Stimulated activated naive CD8-positive, alpha-beta T cell treated with anti-CD3 and anti-CD28 coated beads, Interleukin-15, Interleukin-2, amounts not matched to agents 100 U/mL and 50 U/mL, for 24 hours (primary cell): Measurements from ENCODE around the gene SLC7A1.
"Not testable (repeated sequence)": the region's sequence is repeated elsewhere in the genome, so short reads cannot be mapped to it uniquely, and the experiment has no call there.

Source experiments
- ATAC-seq: fragments of 150-1000 bp; cut with Tn5 transposase; one replicate; pipeline ENCODE4 v1.10.0; 2021
- DNase-seq: peaks from one replicate; pipeline ENCODE4 v3.0.0; 2021

Gene SLC7A1

DNA sequence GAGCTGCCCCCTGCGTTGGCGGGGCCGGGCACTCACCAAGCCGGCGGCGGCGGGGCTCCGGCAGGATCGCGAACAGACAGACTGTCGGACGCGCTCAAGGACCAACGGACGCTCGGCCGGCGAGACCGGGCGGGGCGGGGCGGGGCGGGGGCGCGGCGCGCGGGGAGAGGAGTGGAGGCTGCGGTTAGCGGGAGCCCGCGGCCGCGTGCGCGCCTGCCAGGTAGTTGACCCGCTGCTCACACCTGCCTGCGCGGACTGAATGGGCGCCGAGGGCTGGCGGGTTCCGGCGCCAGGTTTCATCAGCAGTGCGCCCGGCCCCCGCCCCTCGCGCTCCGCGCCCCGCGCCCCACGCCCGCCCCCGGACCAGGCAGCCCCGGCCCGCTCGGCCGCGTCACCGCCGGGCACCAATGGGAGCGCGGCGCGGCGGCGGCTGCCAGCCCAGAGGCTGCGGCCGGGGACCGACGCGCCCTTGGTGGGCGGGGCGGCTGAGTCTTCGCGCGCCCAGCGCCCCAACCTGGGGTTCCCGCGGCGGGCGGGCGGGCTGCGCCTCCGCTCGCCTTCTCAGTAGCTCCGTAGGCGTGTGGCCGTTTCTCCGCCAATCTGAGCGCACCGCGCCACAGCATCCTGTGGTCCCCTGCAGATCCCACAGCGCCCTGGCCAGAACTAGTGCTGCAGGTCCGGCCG, at the start of gene SLC7A1:
TSS of gene SLC7A1 (minus strand) at position 309 of the 684 bp plus-strand sequence. CDS start 59,500 bp downstream, outside the sequence.
- DNase-seq (peak; percentile 89), ATAC-seq (peak; percentile 89)

DNA sequence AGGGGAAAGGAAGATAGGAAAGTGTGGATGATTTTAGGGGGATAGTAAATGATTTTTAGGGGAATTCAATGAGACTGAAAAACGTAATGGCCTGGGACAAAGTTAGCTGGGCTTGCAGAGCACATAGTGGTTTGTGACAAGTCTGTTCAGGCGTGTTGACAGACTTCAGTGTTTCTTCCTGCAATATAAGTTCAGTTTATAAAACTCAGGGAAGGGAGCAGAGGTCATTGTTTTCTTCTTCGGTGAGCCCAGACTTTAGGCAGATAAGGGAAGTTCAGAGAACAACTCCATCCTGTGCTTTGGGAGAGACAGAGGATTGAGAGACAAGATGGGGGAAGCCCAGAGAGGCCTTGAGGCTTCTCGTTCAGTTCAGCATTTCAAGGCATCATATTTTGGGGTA, 45.2 kb upstream of the SLC7A1 start:
- no peak for DNase-seq
- ATAC-seq: no peak

DNA sequence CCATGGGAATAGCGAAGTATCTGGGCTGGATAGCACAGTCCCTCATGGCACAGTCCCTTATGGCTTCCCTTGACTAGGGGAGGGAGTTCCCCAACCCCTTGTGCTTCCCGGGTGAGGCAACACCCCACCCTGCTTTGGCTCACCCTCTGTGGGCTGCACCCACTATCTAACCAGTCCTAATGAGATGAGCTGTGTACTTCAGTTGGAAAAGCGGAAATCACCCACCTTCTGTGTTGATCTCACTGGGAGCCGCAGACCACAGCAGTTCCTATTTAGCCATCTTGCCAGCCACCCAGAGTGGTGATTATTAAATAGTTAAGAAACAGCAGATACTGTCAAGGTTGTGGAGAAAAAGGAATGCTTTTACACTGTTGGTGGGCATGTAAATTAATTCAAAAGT, 41.3 kb upstream of the SLC7A1 start:
- ATAC-seq, DNase-seq: not testable (repeated sequence)

DNA sequence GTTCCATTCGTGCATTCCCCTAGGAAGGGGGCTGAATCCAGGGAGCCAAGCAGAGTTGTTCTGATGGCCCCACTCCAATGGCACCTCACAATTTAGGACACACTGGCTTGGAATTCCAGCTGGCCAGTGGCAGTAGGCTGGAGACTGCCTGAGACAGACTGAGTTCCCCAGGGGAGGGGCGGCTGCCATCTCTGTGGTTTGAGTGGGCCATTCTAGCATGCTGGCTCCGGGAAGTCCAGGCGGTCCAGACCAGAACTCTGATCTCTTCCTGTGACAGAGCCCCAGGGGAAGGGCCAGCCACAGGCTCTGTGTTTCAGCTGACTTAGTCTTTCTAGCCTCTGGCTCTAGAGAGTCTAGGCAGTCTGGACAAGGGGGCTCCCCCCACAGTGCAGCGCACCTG, 29.5 kb upstream of the SLC7A1 start:
- ATAC-seq: no peak
- DNase-seq: no peak

DNA sequence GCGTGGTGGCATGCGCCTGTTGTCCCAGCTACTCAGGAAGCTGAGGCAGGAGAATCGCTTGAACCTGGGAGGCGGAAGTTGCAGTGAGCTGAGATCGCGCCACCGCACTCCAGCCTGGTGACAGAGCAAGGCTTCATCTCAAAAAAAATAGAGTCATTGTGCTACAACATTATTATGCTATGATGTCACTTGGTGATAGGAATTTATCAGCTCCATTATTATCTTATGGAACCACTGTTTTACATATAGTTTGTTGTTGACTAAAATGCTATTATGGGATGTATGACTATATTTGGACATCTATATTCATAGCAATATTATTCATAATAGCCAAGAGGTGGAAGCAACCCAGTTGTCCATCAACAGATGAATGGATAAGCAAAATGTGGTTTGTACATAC, 26.4 kb upstream of the SLC7A1 start:
- ATAC-seq (no peak), DNase-seq (no peak)

DNA sequence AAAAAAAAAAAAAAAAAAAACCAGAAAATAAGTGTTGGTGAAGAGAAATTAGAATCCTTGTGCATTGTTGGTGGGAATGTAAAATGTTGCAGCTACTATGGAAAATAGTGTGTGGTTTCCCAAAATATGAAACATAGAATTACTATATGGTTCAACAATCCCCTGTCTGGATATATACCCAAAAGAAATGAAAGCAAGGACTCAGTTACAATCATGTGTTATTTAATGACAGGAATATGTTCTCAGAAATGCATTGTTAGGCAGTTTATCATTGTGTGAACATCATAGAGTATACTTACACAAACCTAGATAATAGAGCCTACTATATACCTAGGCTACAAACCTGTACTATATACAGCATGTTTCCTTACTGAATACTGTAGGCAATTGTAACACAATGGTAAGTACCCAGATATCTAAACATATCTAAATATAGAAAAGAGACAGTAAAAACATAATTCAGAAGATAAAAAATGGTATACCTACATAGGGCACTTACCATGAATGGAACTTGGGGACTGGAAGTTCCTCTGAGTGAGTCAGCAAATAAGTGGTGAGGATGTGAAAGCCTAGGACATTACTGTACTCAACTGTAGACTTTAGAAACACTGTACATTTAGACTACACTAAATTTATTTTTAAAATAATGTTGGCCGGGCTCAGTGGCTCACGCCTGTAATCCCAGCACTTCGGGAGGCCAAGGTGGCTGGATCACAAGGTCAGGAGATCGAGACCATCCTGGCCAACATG, 25.7 kb upstream of the SLC7A1 start:
- DNase-seq: no peak
- ATAC-seq: no peak

DNA sequence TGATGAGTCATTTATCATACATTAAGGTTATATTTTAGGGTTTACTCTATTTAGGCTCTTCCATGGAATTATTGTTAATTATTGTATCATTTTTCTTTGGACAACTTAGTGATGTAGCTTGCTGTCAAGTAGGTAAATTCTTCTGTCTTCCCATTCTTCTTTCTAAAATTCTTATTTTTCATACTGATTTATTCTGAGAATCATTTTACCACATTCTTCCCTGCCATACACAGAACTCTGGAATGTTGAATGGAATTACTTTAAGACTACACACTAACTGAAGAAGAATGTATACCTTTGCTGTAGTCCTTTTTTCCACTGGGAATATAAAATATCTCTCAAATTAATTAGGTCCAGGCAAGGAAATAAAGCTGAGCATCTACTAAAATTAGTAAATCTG, 24.5 kb upstream of the SLC7A1 start:
- DNase-seq (no peak), ATAC-seq (no peak)

DNA sequence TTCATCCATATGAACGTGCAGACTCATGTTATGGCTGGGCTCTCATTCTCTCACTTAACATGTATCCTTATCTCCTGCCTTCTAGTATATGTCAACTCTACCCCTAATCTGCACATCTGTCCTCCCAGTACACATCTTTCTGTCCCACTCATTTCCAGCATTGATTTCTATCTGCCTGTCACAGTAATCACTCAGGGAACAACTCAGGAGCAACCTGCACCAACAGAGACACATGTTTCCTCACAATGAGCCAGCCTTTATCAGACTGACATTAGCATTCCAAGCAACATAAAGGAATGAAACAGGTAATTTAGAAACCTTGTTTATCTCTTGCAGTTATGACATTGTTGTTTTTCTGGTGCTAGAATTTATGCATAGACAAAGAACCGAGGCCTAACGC, 17.6 kb upstream of the SLC7A1 start:
- ATAC-seq: no peak
- DNase-seq: no peak

DNA sequence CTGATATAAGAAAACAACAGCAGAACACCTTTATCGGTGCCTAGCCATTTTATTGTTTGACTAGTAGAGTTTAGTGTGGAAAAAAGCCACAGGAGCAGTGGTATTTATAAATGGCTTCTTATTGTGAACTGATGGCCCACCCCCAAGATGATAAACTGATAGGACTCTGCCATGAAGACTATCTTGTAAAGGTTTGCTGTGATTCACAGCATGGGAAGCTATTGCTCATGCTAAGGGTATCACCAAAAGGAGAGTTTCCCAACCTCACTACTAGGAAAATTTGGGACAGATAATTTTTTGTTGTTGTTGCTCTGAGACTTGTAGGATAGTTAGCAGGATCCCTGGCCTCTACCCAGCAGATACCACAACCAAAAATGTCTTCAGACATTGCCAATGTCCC, 12.0 kb upstream of the SLC7A1 start:
- ATAC-seq: no peak

DNA sequence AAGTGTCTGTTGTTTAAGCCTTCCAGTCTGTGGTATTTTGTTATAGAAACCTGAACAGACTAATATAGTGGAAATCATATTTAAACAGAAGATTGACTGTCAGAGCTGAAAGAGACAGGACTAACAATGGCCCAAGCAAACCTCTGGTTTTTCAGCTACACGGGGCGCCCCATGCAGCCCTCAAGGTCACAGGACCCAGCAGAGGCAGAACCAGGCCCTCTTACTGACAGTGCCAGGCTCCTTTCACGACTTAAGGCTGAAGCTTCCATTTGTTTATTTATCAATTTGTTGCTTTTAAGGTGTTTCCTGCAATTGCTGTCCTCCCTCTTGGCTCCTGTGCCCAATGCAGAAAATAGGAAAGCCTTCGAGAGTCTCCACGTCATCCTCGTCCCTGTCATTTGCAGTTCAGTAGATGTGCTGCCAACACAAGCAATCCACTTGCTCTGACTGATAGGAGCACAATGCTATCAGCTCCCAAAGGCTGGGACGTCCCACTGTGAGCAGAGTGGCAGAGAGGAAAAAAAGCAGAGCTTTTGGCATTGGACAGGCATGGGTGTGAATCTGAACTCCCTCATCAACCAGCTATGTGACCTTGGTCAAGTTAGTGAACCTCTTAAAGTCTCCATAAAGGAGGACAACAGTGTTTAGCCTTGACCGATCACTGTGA, 10.5 kb upstream of the SLC7A1 start:
- ATAC-seq (no peak), DNase-seq (no peak)

More for the DNA sequence above, 12.0 kb upstream of the SLC7A1 start:
- no peak for DNase-seq

DNA sequence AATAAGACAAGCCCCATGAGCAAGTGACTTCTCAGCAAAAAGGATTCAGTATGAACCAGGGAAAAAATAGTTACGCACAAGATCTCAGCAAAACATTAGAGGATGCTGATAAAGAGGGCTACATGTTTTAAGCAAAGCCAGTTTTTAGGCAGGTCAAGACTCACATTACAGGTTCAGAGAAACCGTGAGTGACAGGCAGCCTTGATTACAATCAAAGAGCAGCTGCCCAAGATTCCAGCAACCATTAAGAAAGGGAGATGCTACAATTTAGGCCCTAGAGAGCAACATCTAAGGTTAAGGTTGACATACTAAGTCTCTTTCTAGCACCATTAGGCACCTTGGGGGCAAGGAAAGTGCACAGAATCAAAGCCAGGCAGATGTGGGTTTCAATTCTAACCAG, 2.8 kb upstream of the SLC7A1 start:
- ATAC-seq (no peak), DNase-seq (no peak)

DNA sequence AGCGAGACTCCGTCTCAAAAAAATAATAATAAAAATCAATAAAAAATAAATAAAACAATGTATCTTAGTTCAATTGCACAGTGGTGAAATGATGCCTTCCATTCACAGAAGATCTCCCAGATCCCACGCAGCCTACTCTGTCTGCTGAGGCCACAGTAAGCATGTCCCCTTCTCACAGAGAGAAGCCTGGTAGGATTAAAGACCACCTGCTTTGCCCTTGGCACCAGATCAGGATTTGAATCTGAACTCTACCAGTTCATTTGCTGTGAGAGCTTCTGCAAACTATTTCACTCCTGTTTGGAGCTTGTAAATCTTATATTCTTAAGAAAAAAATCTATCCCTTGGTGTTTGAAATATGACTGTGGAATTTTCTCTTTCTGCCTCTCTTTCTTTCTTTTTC, 2.2 kb upstream of the SLC7A1 start:
- no peak for ATAC-seq

DNA sequence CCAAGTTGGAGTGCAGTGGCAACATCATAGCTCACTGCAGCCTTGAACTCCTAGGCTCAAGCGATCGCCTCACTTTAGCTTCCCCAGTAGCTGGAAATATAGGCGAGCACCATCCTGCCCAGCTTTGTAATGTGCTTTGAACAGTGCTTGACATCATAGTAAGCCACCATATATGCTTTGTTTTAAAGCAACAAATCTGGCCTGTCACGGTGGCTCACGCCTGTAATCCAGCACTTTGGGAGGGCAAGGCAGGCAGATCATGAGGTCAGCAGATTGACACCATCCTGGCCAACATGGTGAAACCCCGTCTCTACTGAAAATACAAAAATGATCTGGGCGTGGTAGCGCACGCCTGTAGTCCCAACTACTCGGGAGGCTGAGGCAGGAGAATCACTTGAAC, 1.8 kb upstream of the SLC7A1 start:
- no peak for DNase-seq
- ATAC-seq: no peak

More for the DNA sequence above, 2.2 kb upstream of the SLC7A1 start:
- no peak for DNase-seq

DNA sequence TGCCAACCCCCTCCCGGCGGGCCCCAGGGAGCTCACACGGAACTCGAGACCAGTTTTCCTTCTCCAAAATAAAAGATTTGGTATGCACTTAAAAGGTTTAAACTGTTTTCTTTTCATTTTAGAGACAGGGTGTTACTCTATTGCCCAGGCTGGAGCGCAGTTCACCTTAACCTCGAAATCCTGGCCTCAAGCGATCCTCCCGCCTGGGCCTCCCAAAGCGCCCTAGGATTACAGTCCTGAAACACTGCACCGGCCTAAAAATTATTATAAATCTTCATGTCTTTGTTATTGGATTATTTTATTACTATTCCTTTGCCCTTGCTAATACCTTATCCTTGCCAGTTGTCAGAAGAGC, 553 bp upstream of the SLC7A1 start:
- no peak for DNase-seq

DNA sequence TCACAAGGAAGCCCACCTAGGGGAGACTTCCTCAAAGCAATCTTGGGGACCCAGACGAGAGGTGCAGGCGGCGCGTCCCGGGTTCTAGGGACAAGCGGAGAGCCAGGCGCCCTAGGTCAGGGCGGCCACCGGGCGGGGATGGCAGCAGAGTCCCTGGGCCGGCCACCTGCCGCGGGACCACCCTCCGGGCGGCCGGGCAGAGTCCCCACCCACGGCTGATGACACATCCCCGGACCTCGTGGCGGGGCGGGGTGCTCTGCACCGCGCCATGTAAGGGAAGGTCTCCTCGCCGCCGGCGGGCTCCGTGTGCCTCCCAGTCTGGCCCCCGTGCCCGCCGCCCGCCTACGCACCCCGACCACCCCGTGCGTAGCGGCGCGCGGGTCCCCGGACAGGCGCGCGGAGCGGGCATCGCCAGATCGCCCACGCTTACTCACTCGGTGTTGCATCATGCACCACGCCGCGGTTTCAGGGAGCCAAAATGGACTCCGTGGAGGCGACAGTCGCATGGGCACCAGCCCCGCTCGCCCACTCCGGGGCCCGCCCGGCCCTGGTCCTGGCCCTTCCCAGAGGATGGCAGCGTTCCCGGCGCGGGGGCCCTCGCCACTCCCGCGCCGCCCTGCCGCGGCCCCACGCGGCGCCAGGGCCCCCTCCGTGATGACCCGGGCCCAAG, 643 bp downstream of the SLC7A1 start:
- peak; percentile 79 for DNase-seq
- peak; percentile 51 for ATAC-seq

More for the DNA sequence above, 553 bp upstream of the SLC7A1 start:
- no peak for ATAC-seq

DNA sequence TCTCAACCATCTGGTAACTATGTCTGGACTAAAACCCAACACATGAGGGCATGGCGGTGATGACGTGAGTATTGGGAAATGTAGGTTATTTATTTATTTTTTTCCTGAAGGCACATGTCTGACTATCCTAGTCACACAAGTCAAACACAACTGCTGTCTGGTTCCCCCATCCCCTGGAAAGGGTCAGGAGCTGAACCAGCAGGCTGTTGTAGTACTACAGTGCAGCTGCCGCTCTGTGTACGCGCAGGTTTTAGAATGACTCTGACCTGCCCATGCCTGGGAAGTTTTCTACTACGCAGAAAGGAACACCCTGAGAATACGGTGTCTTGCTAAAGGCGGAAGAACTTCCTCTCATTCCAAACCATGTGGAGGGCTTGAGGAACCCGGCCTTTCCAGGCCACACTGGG, 1.2 kb downstream of the SLC7A1 start:
- ATAC-seq (peak; percentile 41), DNase-seq (peak; percentile 49)

DNA sequence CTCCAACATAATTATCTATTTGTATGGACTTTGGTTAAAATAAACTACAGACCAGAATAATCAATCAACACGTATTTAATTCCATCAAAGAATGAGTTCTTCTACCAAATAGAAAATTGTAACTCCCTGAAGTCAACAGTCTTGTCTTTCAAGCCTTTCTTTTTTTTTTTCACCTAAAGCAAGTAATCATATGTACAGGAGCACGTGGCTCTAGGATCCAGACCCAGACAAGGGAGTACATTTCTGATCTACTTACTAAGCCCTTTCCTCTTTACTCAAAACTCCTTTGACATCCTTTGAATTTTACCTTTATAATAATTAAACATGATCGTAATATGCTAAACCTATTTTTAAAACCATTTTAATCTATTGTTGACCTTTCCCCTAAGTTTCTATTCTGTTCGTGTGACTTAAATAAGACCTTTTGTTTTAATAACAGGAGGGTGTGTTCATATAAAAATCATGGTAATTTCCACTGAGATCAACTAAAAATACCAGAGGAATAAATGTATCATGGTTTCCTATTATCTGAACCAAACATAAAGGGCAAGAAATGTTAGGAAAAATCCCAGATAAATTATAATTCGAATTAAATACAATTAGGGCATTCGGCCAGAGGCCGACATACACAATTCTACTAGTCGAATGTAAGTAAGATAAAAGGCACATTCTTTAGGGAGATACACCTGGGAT, 1.7 kb downstream of the SLC7A1 start:
- no peak for ATAC-seq
- no peak for DNase-seq

DNA sequence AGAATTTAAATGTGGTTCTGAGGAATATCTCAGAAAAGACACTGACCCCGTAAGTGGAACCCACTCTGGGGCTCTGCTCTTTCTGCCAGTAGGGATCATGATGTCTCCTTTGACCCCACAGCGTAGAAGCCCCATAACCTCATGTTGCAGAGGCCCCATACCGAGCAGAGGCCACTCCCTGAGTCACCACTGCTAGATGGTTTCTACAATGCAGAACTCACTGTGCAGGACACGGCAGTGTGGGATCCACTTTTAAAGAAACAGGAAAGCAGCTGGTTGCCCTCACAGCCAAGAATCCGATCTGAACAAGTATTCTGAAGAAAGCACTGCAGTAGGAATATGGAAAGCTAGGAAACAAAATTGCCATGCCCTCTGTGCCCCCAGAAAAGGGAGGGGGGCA, 4.2 kb downstream of the SLC7A1 start:
- no peak for DNase-seq
- ATAC-seq: no peak

DNA sequence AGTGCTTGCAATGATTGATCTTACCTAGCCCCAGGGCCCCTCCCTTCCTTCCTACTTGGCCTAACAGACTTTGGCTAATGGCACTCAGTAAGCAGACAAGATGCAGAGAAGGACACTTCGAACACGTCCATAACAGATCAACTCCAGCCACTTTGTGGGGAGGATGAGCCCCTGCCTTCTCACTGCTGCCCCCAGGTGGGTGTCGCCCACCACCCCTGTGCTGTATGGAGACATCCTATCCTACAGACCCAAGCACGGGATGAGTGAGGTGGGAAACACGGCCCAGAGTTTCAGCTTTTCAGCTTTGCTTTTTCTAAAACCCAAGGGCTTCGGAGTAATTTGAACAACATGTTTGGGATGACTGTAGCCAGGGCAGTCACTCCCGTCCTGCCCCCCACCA, 5.5 kb downstream of the SLC7A1 start:
- no peak for ATAC-seq
- no peak for DNase-seq

DNA sequence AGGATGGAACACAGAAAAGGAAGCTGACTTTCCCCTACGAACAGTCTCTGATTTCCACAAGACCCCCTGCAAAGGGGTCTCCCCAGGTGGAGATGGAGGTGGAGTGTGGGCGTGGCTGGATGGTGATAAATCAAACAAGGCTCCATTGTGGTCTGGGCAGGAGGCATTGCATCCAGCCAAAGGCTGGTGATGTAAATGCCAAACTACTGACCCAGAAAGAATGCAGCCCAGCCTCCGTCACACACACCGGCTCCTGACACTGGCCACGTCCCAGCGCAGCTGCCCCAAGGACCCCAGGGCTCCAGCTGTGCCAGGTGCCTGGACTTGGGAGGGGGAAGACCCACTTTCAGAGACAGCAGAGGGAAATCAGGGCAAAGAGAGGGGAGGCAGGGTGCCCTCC, 6.3 kb downstream of the SLC7A1 start:
- ATAC-seq: no peak
- no peak for DNase-seq

DNA sequence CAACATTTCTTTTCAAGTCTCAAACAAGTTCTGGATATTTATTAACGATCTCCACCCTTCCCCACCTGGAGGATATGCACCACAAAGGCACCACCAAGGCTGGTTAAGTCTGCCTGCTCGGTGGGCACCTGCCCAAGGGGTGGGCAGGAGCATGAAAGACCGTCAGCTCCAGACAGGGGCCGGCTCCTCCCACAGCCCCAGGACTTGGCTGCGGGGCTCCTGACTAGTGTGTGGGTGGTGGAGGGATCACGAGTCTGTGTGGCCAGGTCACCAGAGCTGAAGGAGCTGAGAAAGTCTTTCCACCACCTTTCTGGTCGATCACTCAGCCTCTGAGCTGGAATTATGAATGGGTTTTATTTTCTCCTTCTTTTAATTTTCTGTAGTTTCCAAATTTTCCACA, 7.8 kb downstream of the SLC7A1 start:
- ATAC-seq (peak; percentile 41), DNase-seq (no peak)
